Left lobe of liver (tissue), 1 donor: ENCODE measurements around the gene MAGEA11. TPM values are rescaled to one million over a fixed set of nuclear protein-coding genes. Genes with fewer than 3 reads are reported as not detected.

Source experiments
- total RNA-seq: library from RNA; stranded (reverse); gene quantifications from one replicate; pipeline ENCODE4 v1.2.1, GENCODE V29; 2021
- donor health status: DM: no; HTN: yes; CAD: no.

MAGEA11 gene
- total RNA-seq, 1 donor from 2014 or later: not detected

Other genes starting within 250 kb of the MAGEA11 start
- gene IDS, start 206.8 kb upstream of the MAGEA11 start, total RNA-seq: 16.3 TPM
- 13.5 TPM for gene EOLA1, start 171.0 kb upstream of the MAGEA11 start, total RNA-seq
- not detected for gene HSFX3, start 162.1 kb upstream of the MAGEA11 start, total RNA-seq
- not detected for gene MAGEA9B, start 124.6 kb upstream of the MAGEA11 start, total RNA-seq
- gene HSFX2, start 116.7 kb upstream of the MAGEA11 start, total RNA-seq: not detected
- 8.1 TPM for gene TMEM185A, start 80.3 kb upstream of the MAGEA11 start, total RNA-seq
- 0.78 TPM for gene HSFX1, start 62.0 kb downstream of the MAGEA11 start, total RNA-seq
- gene MAGEA9, start 69.9 kb downstream of the MAGEA11 start, total RNA-seq: not detected
- not detected for gene MAGEA8, start 169.1 kb downstream of the MAGEA11 start, total RNA-seq
- not detected for gene HSFX4, start 217.5 kb downstream of the MAGEA11 start, total RNA-seq
- gene EOLA2, start 226.4 kb downstream of the MAGEA11 start, total RNA-seq: 17.1 TPM